GM23248 (cell line): ENCODE data around the gene VRK1. TPM values are rescaled to one million over a fixed set of nuclear protein-coding genes. Genes with fewer than 3 reads are reported as not detected.

ENCODE experiments used
- DNase-seq: peaks from one replicate; pipeline ENCODE4 v3.0.0-alpha.2; 2015
- H2AFZ ChIP-seq: fragments of 200-600 bp; sonication (generic); 2 replicates; pipeline ENCODE4 v1.6.1; 2016; ENCODE audit warnings: antibody characterized with exemption
- H3F3A ChIP-seq: fragments of 200-600 bp; sonication (generic); 2 replicates; pipeline ENCODE4 v1.6.1; 2016; ENCODE audit warnings: mild to moderate bottlenecking, antibody characterized with exemption, mixed run types; ENCODE audit not compliant: insufficient read depth
- H3K27ac ChIP-seq: fragments of 200-600 bp; sonication (generic); 2 replicates; pipeline ENCODE4 v1.5.1; 2016; ENCODE audit warnings: mild to moderate bottlenecking
- H3K27me3 ChIP-seq: fragments of 200-600 bp; sonication (generic); replicated peaks from 2 replicates; pipeline ENCODE4 v1.6.1; 2016; ENCODE audit warnings: mild to moderate bottlenecking; ENCODE audit not compliant: insufficient read depth
- H3K36me3 ChIP-seq: fragments of 200-600 bp; sonication (generic); 2 replicates; pipeline ENCODE4 v1.6.1; 2016; ENCODE audit warnings: low read depth, mild to moderate bottlenecking
- H3K4me1 ChIP-seq: fragments of 200-600 bp; sonication (generic); 2 replicates; pipeline ENCODE4 v1.6.1; 2016; ENCODE audit warnings: mild to moderate bottlenecking; ENCODE audit not compliant: insufficient read depth
- H3K4me2 ChIP-seq: fragments of 200-600 bp; sonication (generic); one replicate; pipeline ENCODE4 v1.6.1; 2016; ENCODE audit warnings: mild to moderate bottlenecking; ENCODE audit not compliant: unreplicated experiment
- H3K4me3 ChIP-seq: fragments of 200-600 bp; sonication (generic); 2 replicates; pipeline ENCODE4 v1.5.1; 2016; ENCODE audit warnings: mild to moderate bottlenecking
- H3K79me2 ChIP-seq: fragments of 200-600 bp; sonication (generic); 2 replicates; pipeline ENCODE4 v1.6.1; 2016; ENCODE audit warnings: mild to moderate bottlenecking; ENCODE audit not compliant: insufficient read depth
- H3K9ac ChIP-seq: fragments of 200-600 bp; sonication (generic); 2 replicates; pipeline ENCODE4 v1.6.1; 2016; ENCODE audit warnings: mild to moderate bottlenecking
- H3K9me2 ChIP-seq: fragments of 200-600 bp; sonication (generic); 2 replicates; pipeline ENCODE4 v1.6.1; 2016; ENCODE audit warnings: mixed run types, mild to moderate bottlenecking, moderate library complexity; ENCODE audit not compliant: insufficient read depth
- H3K9me3 ChIP-seq: fragments of 200-600 bp; sonication (generic); one replicate; pipeline ENCODE4 v1.6.1; 2017; ENCODE audit warnings: low read depth
- H4K20me1 ChIP-seq: fragments of 200-600 bp; sonication (generic); 2 replicates; pipeline ENCODE4 v1.6.0; 2016; ENCODE audit not compliant: insufficient read depth
- EZH2 ChIP-seq: fragments of 200-600 bp; sonication (generic); IDR thresholded peaks from 2 replicates; pipeline ENCODE4 v1.6.1; 2018; ENCODE audit warnings: antibody characterized with exemption, mild to moderate bottlenecking; ENCODE audit not compliant: insufficient read depth, poor library complexity, severe bottlenecking
- EZH2phosphoT487 ChIP-seq: fragments of 200-600 bp; sonication (generic); IDR thresholded peaks from 2 replicates; pipeline ENCODE4 v1.6.1; 2018; ENCODE audit warnings: antibody characterized with exemption, moderate library complexity, mild to moderate bottlenecking, low read depth; ENCODE audit not compliant: insufficient read depth
- WGBS, 2 experiments: methylation state at CpG; one replicate each; pipeline ENCODE4 v1.1.6; 2015 to 2017; ENCODE audit warnings: low lambda C conversion rate in 2 of 2, low coverage in 1 of 2; ENCODE audit errors: missing lambda C conversion rate in 2 of 2; 5-methylcytosine and 5-hydroxymethylcytosine counted together
- in situ Hi-C: fragments of 300-500 bp; cut with MboI; formaldehyde crosslinking; loops from 2 replicates; pipeline ENCODE4 v1.15.0; 2020
- polyA plus RNA-seq: library from polyadenylated mRNA; unstranded; fragments of >200 nt; fragmentation: Nextera tagmentation; extraction: Ambion mirVana; gene quantifications from 2 replicates; pipeline ENCODE4 v1.2.1, GENCODE V29; 2016
- total RNA-seq: library from RNA; depleted of rRNA; stranded (reverse); fragments of >200 nt; shearing (Covaris generic); gene quantifications from 2 replicates; pipeline ENCODE4 v1.2.3, GENCODE V29; 2014

VRK1 gene
- total and polyA plus RNA-seq, 2 experiments from 2014 or later, result 17.3 to 19.1 TPM

DNA sequence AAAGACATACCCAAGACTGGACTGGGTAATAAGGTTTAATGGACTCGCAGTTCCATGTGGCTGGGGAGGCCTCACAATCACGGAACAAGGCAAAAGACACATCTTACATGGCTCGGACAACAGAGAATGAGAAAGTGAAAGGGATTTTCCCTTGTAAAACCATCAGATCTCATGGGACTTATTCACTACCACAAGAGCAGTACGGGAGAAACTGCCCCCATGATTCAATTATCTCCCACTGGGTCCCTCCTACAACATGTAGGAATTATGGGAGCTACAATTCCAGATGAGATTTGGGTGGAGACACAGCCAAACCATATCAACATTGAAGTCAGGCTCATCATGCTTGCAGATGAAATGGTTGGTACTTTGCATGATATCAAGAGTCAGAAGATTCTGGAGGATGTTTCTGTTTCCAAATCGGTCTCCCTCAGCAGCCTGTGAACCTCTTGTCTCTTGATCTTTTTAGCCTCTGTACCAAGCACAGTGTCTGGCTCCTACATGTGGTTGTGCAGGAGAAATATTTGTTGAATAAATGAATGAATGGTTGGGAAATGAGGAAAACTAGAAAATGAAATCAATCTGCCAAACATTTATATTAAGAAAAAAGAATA is 98.6 kb downstream of the VRK1 start:
- in situ Hi-C loops, result no loop called here
- H3K4me1 ChIP-seq, result no peaks in the 10 kb centered on the region
- WGBS, 2 experiments, result 90 to 91% methylated on average over 5 of the region's 5 CpGs
- H3K79me2 ChIP-seq, result no peaks in the 10 kb centered on the region
- H3K36me3 ChIP-seq, result no peaks in the 10 kb centered on the region
- H3K27me3 ChIP-seq, result no peaks in the 10 kb centered on the region
- H3K9ac ChIP-seq, result no peak overlapping the region
- H3K9me3 ChIP-seq, result no peaks in the 10 kb centered on the region
- H3K4me3 ChIP-seq, result no peak overlapping the region
- H3K9me2 ChIP-seq, result no peaks in the 10 kb centered on the region
- no peaks in the 10 kb centered on the region for H3F3A ChIP-seq
- no peak overlapping the region for H2AFZ ChIP-seq
- H4K20me1 ChIP-seq, result no peaks in the 10 kb centered on the region
- no peak for DNase-seq
- TF ChIP-seq EZH2phosphoT487, result no peak
- TF ChIP-seq EZH2, result no peak
- H3K27ac ChIP-seq, result no peak overlapping the region
- no peak overlapping the region for H3K4me2 ChIP-seq

DNA sequence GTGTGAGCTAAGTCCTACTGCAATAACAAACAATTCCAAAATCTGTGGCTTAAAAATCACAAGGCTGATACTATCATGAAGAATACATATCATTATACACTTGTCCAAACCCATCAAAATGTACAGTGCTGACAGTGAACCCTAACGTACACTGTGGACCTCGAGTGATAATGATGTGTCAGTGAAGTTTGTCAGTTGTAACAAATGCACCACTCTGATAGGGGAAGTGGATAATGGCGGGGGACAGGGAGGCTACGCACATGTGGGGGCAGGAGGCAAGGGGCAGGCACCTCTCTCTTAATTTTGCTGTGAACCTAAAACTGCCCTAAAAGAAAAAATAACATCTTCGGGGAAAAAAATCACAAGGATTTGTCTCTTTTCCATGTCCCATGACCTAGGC is 100.0 kb downstream of the VRK1 start:
- DNase-seq, result no peak
- Histone ChIP-seq H4K20me1 (no peaks in the 10 kb centered on the region), H3K36me3 (no peaks in the 10 kb centered on the region), H3K9me2 (no peaks in the 10 kb centered on the region), H3F3A (no peaks in the 10 kb centered on the region), H3K4me3 (no peak overlapping the region), H3K4me2 (no peak overlapping the region), H3K27me3 (no peaks in the 10 kb centered on the region), H3K79me2 (no peaks in the 10 kb centered on the region), H3K9me3 (no peaks in the 10 kb centered on the region), H3K27ac (no peak overlapping the region), H3K9ac (no peak overlapping the region), H2AFZ (no peak overlapping the region), H3K4me1 (no peaks in the 10 kb centered on the region)
- 98% methylated on average over 5 of the region's 5 CpGs for WGBS, 2 experiments
- TF ChIP-seq EZH2 (no peak), EZH2phosphoT487 (no peak)
- in situ Hi-C loops, result no loop called here

DNA sequence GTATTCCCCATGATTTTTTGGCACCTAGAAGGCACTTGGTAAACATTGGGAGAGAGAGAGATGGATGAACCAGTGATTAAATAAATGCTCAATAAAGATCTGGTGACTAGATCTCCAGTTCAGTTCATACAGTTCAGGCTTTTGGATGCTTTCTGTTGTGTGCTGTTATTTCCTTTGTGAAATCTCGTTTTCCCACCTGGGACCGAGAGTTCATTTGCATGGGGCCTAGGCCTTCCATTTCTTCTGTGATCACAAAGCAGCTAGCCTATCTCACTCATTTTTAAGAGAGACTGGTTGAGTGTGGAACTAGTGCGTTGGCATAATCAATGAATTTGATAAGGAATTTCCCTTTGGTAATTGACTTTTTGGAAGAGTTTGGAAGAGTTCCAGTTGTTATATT is 104.0 kb downstream of the VRK1 start:
- Histone ChIP-seq H3K4me3 (no peak overlapping the region), H3F3A (no peaks in the 10 kb centered on the region), H3K4me2 (no peak overlapping the region), H3K36me3 (no peaks in the 10 kb centered on the region), H3K27ac (no peak overlapping the region), H3K79me2 (no peaks in the 10 kb centered on the region), H3K9me3 (no peaks in the 10 kb centered on the region), H3K4me1 (no peaks in the 10 kb centered on the region), H2AFZ (no peak overlapping the region), H3K9me2 (no peaks in the 10 kb centered on the region), H4K20me1 (no peaks in the 10 kb centered on the region), H3K9ac (no peak overlapping the region), H3K27me3 (no peaks in the 10 kb centered on the region)
- no peak for TF ChIP-seq EZH2phosphoT487
- no peak for TF ChIP-seq EZH2
- in situ Hi-C loops, result no loop called here
- WGBS, 2 experiments, result 98% methylated on average over 3 of the region's 3 CpGs
- DNase-seq, result no peak

GRCh38 chr14:96902004-96902403 is 104.8 kb downstream of the VRK1 start:
- Histone ChIP-seq H3K9me2 (no peaks in the 10 kb centered on the region), H3K9me3 (no peaks in the 10 kb centered on the region), H4K20me1 (no peaks in the 10 kb centered on the region), H3K4me2 (no peak overlapping the region), H3K27me3 (no peaks in the 10 kb centered on the region), H3K4me1 (no peaks in the 10 kb centered on the region), H3K4me3 (no peak overlapping the region), H3K27ac (no peak overlapping the region), H3K9ac (no peak overlapping the region), H3K36me3 (no peaks in the 10 kb centered on the region), H2AFZ (no peak overlapping the region), H3K79me2 (no peaks in the 10 kb centered on the region), H3F3A (no peaks in the 10 kb centered on the region)
- WGBS, 2 experiments, result 98% methylated on average over 3 of the region's 3 CpGs
- no peak for DNase-seq
- in situ Hi-C loops, result no loop called here
- TF ChIP-seq EZH2, result no peak
- no peak for TF ChIP-seq EZH2phosphoT487

- Histone ChIP-seq H3K9ac (no peak overlapping the region), H3K4me3 (no peak overlapping the region), H3K9me2 (no peaks in the 10 kb centered on the region), H3F3A (no peaks in the 10 kb centered on the region), H3K79me2 (no peaks in the 10 kb centered on the region), H3K4me1 (no peaks in the 10 kb centered on the region), H3K36me3 (no peaks in the 10 kb centered on the region), H3K4me2 (no peak overlapping the region), H2AFZ (no peak overlapping the region), H4K20me1 (no peaks in the 10 kb centered on the region), H3K27me3 (no peaks in the 10 kb centered on the region), H3K27ac (no peak overlapping the region), H3K9me3 (no peaks in the 10 kb centered on the region)
- in situ Hi-C loops, result no loop called here
- DNase-seq, result no peak
- WGBS, 2 experiments, result 96 to 98% methylated on average over 8 of the region's 8 CpGs
- no peak for TF ChIP-seq EZH2
- no peak for TF ChIP-seq EZH2phosphoT487
Observed at GRCh38 chr14:96903444-96904023, 106.4 kb downstream of the VRK1 start.
